Thoracic aorta endothelial cell (primary cell): ENCODE data around the gene SH3RF1. TPM values are rescaled to one million over a fixed set of nuclear protein-coding genes. Genes with fewer than 3 reads are reported as not detected.

ENCODE experiments used
- total RNA-seq: library from RNA; depleted of rRNA; stranded (reverse); fragments of >200 nt; gene quantifications from 2 replicates; pipeline ENCODE4 v1.2.3, GENCODE V29; 2012

SH3RF1 gene
- total RNA-seq: 27.1 and 29.4 TPM in 2 replicates

DNA sequence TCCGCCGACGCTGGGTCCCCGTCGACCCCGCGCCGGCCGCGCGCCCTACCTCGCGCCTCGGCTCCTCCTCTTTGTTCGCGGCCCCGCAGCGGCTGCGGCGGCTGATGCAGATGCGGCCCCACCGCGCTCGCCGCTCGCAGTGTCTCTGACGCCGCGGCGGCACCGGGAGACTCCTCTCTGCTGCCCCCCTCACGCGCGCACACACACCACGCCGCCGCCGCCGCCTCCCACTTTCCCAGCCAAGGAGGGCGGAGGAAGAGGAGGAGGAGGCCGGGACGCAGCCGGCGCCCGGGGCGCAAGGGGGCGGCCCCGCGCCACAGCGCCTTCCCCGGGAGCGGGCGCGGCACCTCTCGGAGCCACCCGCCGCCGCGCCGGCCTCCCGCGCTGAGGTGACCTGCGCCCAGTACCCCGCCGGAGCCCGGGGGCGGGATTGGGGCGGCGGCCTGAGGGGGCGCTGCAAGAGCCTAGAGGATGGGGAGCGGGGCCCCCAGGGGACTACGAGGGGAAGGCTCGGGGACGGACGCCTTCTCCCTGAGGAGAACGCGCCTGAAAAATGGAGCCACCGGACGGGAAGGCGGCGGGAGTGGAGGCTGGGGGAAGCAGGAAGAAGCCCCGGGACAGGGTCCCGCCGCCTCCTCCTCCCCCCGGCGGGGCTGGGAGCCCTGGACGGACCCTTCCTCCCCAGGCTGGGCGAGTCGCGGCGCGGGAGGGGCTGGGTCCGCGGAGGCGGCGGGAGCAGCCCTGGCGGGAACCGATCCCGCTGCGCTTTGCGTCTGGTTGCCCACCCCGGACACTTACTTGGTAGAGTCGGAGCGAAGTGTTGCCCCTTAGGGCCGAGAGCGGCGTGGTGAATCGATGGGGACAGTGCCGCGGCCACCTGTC is at the start of gene SH3RF1:
SH3RF1 (minus strand) TSS at position 147 of the 882 bp plus-strand sequence. CDS start 1,744 bp downstream, outside the sequence.

